Heart left ventricle (tissue), 16 donors: Measurements from ENCODE around the gene GYPC. TPM values are rescaled to one million over a fixed set of nuclear protein-coding genes. Genes with fewer than 3 reads are reported as not detected.

ENCODE experiments used
- ATAC-seq, 4 donors: fragments of 200-7000 bp; cut with Tn5 transposase; one replicate each; pipeline ENCODE4 v1.9.1; 2020 to 2022; ENCODE audit warnings: moderate library complexity in 4 of 4, mild to moderate bottlenecking in 3 of 4, moderate number of reproducible peaks in 1 of 4
- DNase-seq, 5 donors: peaks; one replicate each; pipeline ENCODE4 v3.0.0-alpha.2; 2020
- H3K27ac ChIP-seq, 12 donors: fragments of 200-600 bp; sonication (generic) in 4 of 12; one replicate each; pipeline versions ENCODE4 v1.5.0 to v1.8.0; 2016 to 2022; ENCODE audit warnings: mild to moderate bottlenecking in 2 of 12
- H3K27me3 ChIP-seq, 9 donors: fragments of 200-600 bp; sonication (generic) in 2 of 9; one replicate each; pipeline versions ENCODE4 v1.5.1 to v1.8.0; 2016 to 2022; ENCODE audit warnings: mild to moderate bottlenecking in 3 of 9
- H3K36me3 ChIP-seq, 9 donors: fragments of 200-600 bp; sonication (generic) in 2 of 9; one replicate each; pipeline versions ENCODE4 v1.5.0 to v1.8.0; 2018 to 2022; ENCODE audit warnings: mild to moderate bottlenecking in 2 of 9
- H3K4me1 ChIP-seq, 12 donors: fragments of 200-600 bp; sonication (generic) in 4 of 12; one replicate each; pipeline versions ENCODE4 v1.5.0 to v1.8.0; 2016 to 2022; ENCODE audit warnings: mild to moderate bottlenecking in 3 of 12
- H3K4me3 ChIP-seq, 12 donors: fragments of 200-600 bp; sonication (generic) in 4 of 12; one replicate each; pipeline versions ENCODE4 v1.5.0 to v1.8.0; 2017 to 2022; ENCODE audit warnings: mild to moderate bottlenecking in 9 of 12, moderate library complexity in 4 of 12
- H3K9me3 ChIP-seq, 12 donors: fragments of 200-600 bp; sonication (generic) in 4 of 12; one replicate each; pipeline versions ENCODE4 v1.5.0 to v1.8.0; 2016 to 2022; ENCODE audit warnings: mild to moderate bottlenecking in 1 of 12
- POLR2A ChIP-seq, 2 donors: fragments of 450-650 bp; IDR thresholded peaks; one replicate each; pipeline ENCODE4 v1.6.1; 2017; ENCODE audit warnings: antibody characterized with exemption in 2 of 2, mild to moderate bottlenecking in 2 of 2, moderate library complexity in 2 of 2
- WGBS, 4 donors: extraction: QIAGEN DNeasy Blood & Tissue Kit in 2 of 4; methylation state at CpG; one replicate each; pipeline versions ENCODE4 v1.1.5 to v1.1.7; 2013 to 2018; 5-methylcytosine and 5-hydroxymethylcytosine counted together
- intact Hi-C, 10 donors: fragments of 100-400 bp; cut with DNase I; formaldehyde crosslinking; loops; one replicate each; pipeline versions ENCODE4 v1.11.1 to v1.14.2; 2022
- polyA plus RNA-seq, 2 donors: library from polyadenylated mRNA; stranded (reverse); fragments of 200-250 nt; gene quantifications; one replicate each; pipeline ENCODE4 v1.2.3, GENCODE V29; 2013
- total RNA-seq, 9 donors: library from RNA; depleted of rRNA in 2 of 9; stranded (reverse); fragments of >200 nt in 2 of 9; fragmentation: NEBNext Ultra II Directional in 3 of 9; extraction: Animal tissue kit (Norgen Biotek cat#: 25700) in 3 of 9; gene quantifications; one replicate each; pipeline versions ENCODE4 v1.1.0 to v1.2.4, GENCODE V29; 2016 to 2023
- TF ChIP-seq, protein P1 (sequence below), 12 donors: fragments of 200-600 bp; sonication (generic) in 4 of 12; IDR thresholded peaks; one replicate each; pipeline versions ENCODE4 v1.5.0 to v1.8.0; 2018 to 2022; ENCODE audit warnings: antibody characterized with exemption in 12 of 12, mild to moderate bottlenecking in 5 of 12
- donor health status: ischemic (EF 13 %, LVEDD 7.1; RV severe dilation, severe dysfunction).
- donor health status: healthy with polysubstance abuse.
- donor health status: DM: no; HTN: yes; CAD: no.
- donor health status: DM: no; HTN: no; CAD: no.
- donor health status: ischemic (EF 25% LVEDD 6.9; RV normal size, moderate dysfunction).
- donor health status: ischemic (EF 25% LVEDD 5.7; RV mildly dilated, moderate dysfunction).
- donor health status: healthy.
- donor health status: DM: yes; HTN: yes; CAD: no.
- donor health status: ischemic (EF 35%, LVEDD 5.7; RV mildly dilated, moderate dysfunction).
- donor health status: nonischemic (EF 11% LVEDD 7.7; RV severe dilation, severe dysfunction).
- donor health status: DM: yes; HTN: yes; CAD: no.
- donor health status: PGD.
- donor health status: ischemic (EF 29% LVEDD 5.4; RV normal size, mild dysfunction).
- donor health status: nonischemic (EF 23%, LVEDD 6.1; RV moderate dilation, normal function).

The GYPC gene
- total and polyA plus RNA-seq, 11 donors: 108 to 369 (median 131) TPM

DNA sequence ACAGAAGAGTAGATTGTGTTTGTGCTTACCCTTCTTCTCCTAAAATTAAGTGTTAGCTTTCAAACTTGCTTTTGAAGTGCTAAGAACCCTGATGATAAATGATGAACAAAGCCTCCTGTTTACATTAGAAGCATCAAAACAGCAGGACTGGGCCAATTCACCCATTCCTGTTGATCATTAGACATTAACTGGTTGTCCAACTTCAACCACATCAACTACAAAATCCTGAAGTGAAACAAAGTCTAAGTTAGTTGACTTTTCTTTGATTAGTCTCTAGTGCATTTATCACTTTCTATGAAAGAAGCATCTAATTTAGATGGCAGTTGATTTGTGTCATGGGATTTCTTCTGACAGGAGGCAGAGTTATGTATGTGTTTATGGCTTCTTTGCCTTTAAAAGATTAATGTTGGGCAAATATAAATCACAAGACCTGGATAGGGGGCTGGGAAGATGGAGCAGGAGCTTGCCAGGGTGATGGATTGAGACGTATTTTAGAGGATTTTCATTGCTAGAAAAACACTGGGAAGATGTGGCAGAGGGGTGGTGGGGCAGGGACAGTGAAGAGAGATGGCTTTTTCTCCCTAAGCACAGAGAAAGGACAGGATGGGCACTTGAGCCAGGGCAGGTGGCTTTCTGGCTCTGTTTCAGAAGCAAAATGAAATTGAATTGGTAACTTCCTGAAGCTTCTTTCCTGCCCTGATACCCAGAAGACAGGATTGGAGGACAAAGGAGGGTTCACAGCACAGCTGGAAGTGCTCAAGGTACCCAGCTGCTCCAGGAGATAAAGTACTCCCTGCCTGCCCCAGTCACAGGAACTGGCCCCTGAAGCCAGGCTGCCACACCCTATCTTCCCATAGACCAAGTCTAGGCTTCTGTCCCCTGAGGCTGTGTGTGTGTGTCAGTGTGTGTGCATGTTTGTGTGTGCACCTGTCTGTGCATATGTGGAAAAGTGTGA lies 20.5 kb downstream of the GYPC start:
- DNase-seq: no peak
- no peaks in the 10 kb centered on the region for H3K27me3 ChIP-seq
- H3K4me3 ChIP-seq: no peak overlapping the region
- H3K4me1 ChIP-seq: peaks cover 0 to 40% (median 19%) of the 10 kb centered on the region in 12 donors
- WGBS, 4 donors: 85 to 93% (median 89%) methylated on average over 1 of the region's 1 CpG
- H3K36me3 ChIP-seq: peaks cover 0 to 44% (median 8%) of the 10 kb centered on the region in 9 donors
- H3K27ac ChIP-seq: no peak overlapping the region
- H3K9me3 ChIP-seq: peaks cover 0 to 17% (median 9%) of the 10 kb centered on the region in 12 donors
- intact Hi-C loops: no loop called here
- TF ChIP-seq, protein P1, sequence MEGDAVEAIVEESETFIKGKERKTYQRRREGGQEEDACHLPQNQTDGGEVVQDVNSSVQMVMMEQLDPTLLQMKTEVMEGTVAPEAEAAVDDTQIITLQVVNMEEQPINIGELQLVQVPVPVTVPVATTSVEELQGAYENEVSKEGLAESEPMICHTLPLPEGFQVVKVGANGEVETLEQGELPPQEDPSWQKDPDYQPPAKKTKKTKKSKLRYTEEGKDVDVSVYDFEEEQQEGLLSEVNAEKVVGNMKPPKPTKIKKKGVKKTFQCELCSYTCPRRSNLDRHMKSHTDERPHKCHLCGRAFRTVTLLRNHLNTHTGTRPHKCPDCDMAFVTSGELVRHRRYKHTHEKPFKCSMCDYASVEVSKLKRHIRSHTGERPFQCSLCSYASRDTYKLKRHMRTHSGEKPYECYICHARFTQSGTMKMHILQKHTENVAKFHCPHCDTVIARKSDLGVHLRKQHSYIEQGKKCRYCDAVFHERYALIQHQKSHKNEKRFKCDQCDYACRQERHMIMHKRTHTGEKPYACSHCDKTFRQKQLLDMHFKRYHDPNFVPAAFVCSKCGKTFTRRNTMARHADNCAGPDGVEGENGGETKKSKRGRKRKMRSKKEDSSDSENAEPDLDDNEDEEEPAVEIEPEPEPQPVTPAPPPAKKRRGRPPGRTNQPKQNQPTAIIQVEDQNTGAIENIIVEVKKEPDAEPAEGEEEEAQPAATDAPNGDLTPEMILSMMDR (IDR thresholded peaks at IDR 0.05): no peak
- TF ChIP-seq POLR2A (IDR thresholded peaks at IDR 0.05): no peak
- no peak for ATAC-seq

DNA sequence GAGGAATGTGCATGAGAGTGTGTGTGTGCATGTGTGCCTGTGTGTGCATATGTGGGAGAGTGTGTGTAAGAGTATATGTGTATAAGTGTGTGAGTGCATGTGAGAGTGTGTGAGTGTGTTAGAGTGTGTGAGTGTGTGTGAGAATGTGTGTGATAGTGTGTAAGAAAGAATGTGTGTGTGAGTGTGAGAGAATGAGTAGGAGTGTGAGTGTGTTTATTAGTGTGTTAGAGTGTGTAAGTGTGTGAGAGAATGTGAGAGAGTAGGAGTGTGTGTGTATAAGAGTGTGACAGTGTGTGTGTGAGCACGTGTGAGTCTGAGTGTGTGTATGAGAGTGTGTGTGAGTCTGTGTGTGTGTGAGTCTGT lies 21.2 kb downstream of the GYPC start:
- intact Hi-C loops: no loop called here
- ATAC-seq (no peak), DNase-seq (no peak)
- Histone ChIP-seq H3K27ac (no peak overlapping the region), H3K9me3 (peaks cover 0 to 17% (median 9%) of the 10 kb centered on the region in 12 donors), H3K36me3 (peaks cover 0 to 44% (median 11%) of the 10 kb centered on the region in 9 donors), H3K4me3 (no peak overlapping the region), H3K27me3 (no peaks in the 10 kb centered on the region), H3K4me1 (peaks cover 0 to 38% (median 19%) of the 10 kb centered on the region in 12 donors)
- WGBS, 4 donors: 92 to 95% (median 94%) methylated on average over 1 of the region's 1 CpG
- TF ChIP-seq, protein P1 (IDR thresholded peaks at IDR 0.05): no peak
- TF ChIP-seq POLR2A (IDR thresholded peaks at IDR 0.05): no peak

DNA sequence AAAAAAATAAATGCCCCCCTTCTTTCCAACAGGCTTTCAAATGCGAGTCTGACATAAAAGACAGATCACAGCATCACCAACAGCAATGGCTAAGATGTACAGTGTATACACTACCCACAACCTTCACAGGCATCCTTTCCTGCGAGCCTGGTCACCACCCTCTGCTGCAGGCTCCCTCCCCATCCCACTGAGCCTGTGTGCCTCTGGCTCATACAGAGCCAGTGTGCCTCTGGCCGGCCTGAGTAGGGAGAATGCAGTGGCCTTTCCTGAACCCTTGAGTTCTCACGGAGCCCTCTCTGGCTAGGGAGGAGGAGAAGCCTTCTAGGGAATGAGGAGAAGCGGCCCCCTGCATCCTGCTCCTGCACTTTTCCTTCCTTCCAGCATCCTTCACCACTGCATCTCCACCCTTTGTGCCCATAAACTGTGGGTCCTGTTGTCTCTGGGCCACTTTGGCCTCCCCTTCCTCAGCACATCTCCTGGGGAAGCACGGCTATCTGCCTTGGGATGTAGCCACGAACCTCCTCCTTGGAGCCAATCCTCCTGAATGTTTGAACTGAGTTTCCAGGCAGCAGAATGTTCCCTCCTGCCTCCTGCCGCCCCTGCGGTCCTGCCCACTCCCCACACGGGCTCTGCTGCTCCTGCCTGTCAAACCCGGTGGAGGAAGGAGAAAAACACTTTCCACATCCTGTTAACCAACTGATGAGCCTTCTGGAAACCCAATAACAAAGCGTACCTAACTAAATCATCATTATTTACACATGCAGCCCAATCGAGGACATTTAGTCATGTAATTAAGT lies 22.5 kb downstream of the GYPC start:
- peaks cover 0 to 30% (median 12%) of the 10 kb centered on the region in 12 donors for H3K4me1 ChIP-seq
- ATAC-seq: peak in 3 of 4 donors; percentile 38 to 58 (median 41)
- H3K4me3 ChIP-seq: no peak overlapping the region
- intact Hi-C loops: no loop called here
- 53 to 67% (median 59%) methylated on average over 13 of the region's 13 CpGs for WGBS, 4 donors
- peaks cover 0 to 17% (median 9%) of the 10 kb centered on the region in 12 donors for H3K9me3 ChIP-seq
- peak overlapping the region in 2 of 12 donors; percentile 22 to 33 for H3K27ac ChIP-seq
- no peak for DNase-seq
- no peaks in the 10 kb centered on the region for H3K27me3 ChIP-seq
- TF ChIP-seq, protein P1 (IDR thresholded peaks at IDR 0.05): no peak
- TF ChIP-seq POLR2A (IDR thresholded peaks at IDR 0.05): no peak
- peaks cover 0 to 46% (median 11%) of the 10 kb centered on the region in 9 donors for H3K36me3 ChIP-seq
